HepG2 (cell line): ENCODE results near the gene TMEM141. TPM values are rescaled to one million over a fixed set of nuclear protein-coding genes. Genes with fewer than 3 reads are reported as not detected.
A peak's percentile ranks its signal among the peaks of the same experiment; 100 is the strongest.

Experiments
- ARNTL ChIP-seq: sonication (generic); formaldehyde crosslinking; IDR thresholded peaks from 2 replicates; pipeline ENCODE4 v1.4.0; 2020; ENCODE audit warnings: mild to moderate bottlenecking, missing genetic modification reagents
- CENPT ChIP-seq: sonication (generic); formaldehyde crosslinking; IDR thresholded peaks from 2 replicates; pipeline ENCODE4 v1.8.0; 2022; ENCODE audit warnings: low read depth, mild to moderate bottlenecking, moderate library complexity, missing genetic modification reagents
- DNMT3B ChIP-seq: conservative IDR thresholded peaks from 2 replicates; pipeline ENCODE4 v1.6.1; 2016; ENCODE audit warnings: missing biosample characterization, control low read depth
- HNF4A ChIP-seq: sonication (generic); formaldehyde crosslinking; IDR thresholded peaks from 2 replicates; pipeline ENCODE4 v1.4.0; 2020; ENCODE audit warnings: missing genetic modification reagents
- KLF13 ChIP-seq: sonication (generic); formaldehyde crosslinking; IDR thresholded peaks from 2 replicates; pipeline ENCODE4 v1.4.0; 2020; ENCODE audit warnings: mild to moderate bottlenecking, missing genetic modification reagents
- KLF6 ChIP-seq: IDR thresholded peaks from 2 replicates; pipeline ENCODE4 v1.8.0; 2016; ENCODE audit warnings: missing biosample characterization, missing genetic modification reagents
- MAFK ChIP-seq, 2 experiments: IDR thresholded peaks in 1 of 2; conservative IDR thresholded peaks in 1 of 2; 2 replicates each; pipeline ENCODE4 v1.6.1; 2011; ENCODE audit warnings: improper control_type of control experiment in 2 of 2, low read length in 2 of 2
- SMARCE1 ChIP-seq: fragments of 450-650 bp; IDR thresholded peaks from 2 replicates; pipeline ENCODE4 v1.6.1; 2017; ENCODE audit warnings: borderline replicate concordance
- SOX5 ChIP-seq: IDR thresholded peaks from 2 replicates; pipeline ENCODE4 v1.6.1; 2016; ENCODE audit warnings: borderline replicate concordance
- SP5 ChIP-seq: IDR thresholded peaks from 2 replicates; pipeline ENCODE4 v1.6.1; 2016; ENCODE audit warnings: low read depth, borderline replicate concordance
- ZMYM3 ChIP-seq: sonication (generic); formaldehyde crosslinking; IDR thresholded peaks from 2 replicates; pipeline ENCODE4 v1.5.1; 2020; ENCODE audit warnings: mild to moderate bottlenecking, missing genetic modification reagents
- ZMYM4 ChIP-seq: sonication (generic); formaldehyde crosslinking; IDR thresholded peaks from 2 replicates; pipeline ENCODE4 v1.8.1; 2023; ENCODE audit warnings: mild to moderate bottlenecking, missing genetic modification reagents
- ZNF335 ChIP-seq: sonication (generic); formaldehyde crosslinking; IDR thresholded peaks from 2 replicates; pipeline ENCODE4 v1.4.0; 2020; ENCODE audit warnings: missing genetic modification reagents
- ZNF570 ChIP-seq: sonication (generic); formaldehyde crosslinking; IDR thresholded peaks from 2 replicates; pipeline ENCODE4 v1.4.0; 2020; ENCODE audit warnings: mild to moderate bottlenecking, missing genetic modification reagents, borderline replicate concordance
- ZNF660 ChIP-seq: sonication (generic); formaldehyde crosslinking; IDR thresholded peaks from 2 replicates; pipeline ENCODE4 v1.5.1; 2020; ENCODE audit warnings: mild to moderate bottlenecking, low read depth, missing genetic modification reagents, borderline replicate concordance
- ZNF782 ChIP-seq: sonication (generic); formaldehyde crosslinking; IDR thresholded peaks from 2 replicates; pipeline ENCODE4 v1.4.0; 2020; ENCODE audit warnings: missing genetic modification reagents, mild to moderate bottlenecking, borderline replicate concordance
- ZSCAN20 ChIP-seq: sonication (generic); formaldehyde crosslinking; IDR thresholded peaks from 2 replicates; pipeline ENCODE4 v1.4.0; 2020; ENCODE audit warnings: missing genetic modification reagents, mild to moderate bottlenecking, borderline replicate concordance
- polyA plus RNA-seq, 8 experiments: library from polyadenylated mRNA; depleted of rRNA in 3 of 8; stranded (reverse) in 7 of 8; unstranded in 1 of 8; fragments of >200 nt; fragmentation: Illumina TruSeq in 4 of 8; extraction: Trizol in 4 of 8; gene quantifications; 2 replicates each; pipeline versions ENCODE4 v1.2.1 to v1.2.3, GENCODE V29; 2011 to 2016; ENCODE audit warnings: low read depth in 4 of 8, missing spikeins in 1 of 8, mixed read lengths in 1 of 8; ENCODE audit not compliant: insufficient read depth in 1 of 8
- total RNA-seq, 5 experiments: library from RNA; depleted of rRNA; stranded (reverse); fragments of >200 nt; fragmentation: Illumina TruSeq; extraction: Trizol; gene quantifications; 2 replicates each; pipeline ENCODE4 v1.2.3, GENCODE V29; 2016; ENCODE audit warnings: low read depth in 1 of 5
- TF ChIP-seq, protein P1 (sequence below): IDR thresholded peaks from 2 replicates; pipeline ENCODE4 v1.6.1; 2016
- TF ChIP-seq, protein P2 (sequence below): sonication (generic); formaldehyde crosslinking; IDR thresholded peaks from 2 replicates; pipeline ENCODE4 v1.5.0; 2020; ENCODE audit warnings: mild to moderate bottlenecking, missing genetic modification reagents
- TF ChIP-seq, protein P3 (sequence below): sonication (generic); formaldehyde crosslinking; IDR thresholded peaks from 2 replicates; pipeline ENCODE4 v1.5.1; 2020; ENCODE audit warnings: mild to moderate bottlenecking, missing genetic modification reagents
- TF ChIP-seq, protein P4 (sequence below): sonication (generic); formaldehyde crosslinking; IDR thresholded peaks from 2 replicates; pipeline ENCODE4 v1.4.0; 2020; ENCODE audit warnings: missing genetic modification reagents
- TF ChIP-seq, protein P5 (sequence below): sonication (generic); formaldehyde crosslinking; IDR thresholded peaks from 2 replicates; pipeline ENCODE4 v1.5.1; 2020; ENCODE audit warnings: mild to moderate bottlenecking, missing genetic modification reagents, moderate library complexity

TMEM141 gene
- total and polyA plus RNA-seq, 2 of the 13 experiments (the other 11 are each of a cell fraction or from before 2014, with no cell fraction given), result 81.0 to 202 TPM

DNA sequence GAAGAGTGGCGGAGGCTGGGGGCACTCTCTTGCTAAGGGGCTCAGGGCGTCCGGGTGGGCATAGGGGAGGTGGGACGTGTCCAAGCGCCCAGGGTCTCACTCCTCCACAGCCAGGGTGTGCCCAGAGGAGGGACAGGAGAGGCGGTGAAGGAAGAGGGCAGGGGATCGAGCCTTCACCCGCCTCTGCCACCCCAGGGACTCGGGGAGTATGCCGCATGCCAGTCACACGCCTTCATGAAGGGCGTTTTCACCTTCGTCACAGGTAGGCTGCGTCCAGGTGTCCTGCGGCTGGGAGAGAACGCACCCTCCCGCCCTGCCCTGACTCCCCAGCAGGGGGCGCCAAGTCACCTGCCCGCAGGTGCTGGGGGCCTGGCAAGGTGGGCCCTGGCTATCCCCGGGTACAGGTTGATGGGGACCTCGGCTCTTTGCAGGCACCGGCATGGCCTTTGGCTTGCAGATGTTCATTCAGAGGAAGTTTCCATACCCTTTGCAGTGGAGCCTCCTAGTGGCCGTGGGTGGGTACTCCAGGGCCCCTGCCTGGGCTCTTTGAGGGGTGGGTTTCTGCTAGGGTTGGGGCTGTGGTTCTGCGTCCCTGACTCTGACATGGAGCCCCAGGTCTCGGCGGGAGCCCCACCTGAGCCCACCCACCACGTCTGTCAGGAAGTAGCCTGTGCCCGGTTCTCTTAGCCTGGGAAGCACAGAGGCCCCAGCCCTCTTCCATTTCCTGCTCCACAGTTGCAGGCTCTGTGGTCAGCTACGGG, 552 bp downstream of the TMEM141 start (continued):
- TF ChIP-seq DNMT3B (no peak), ZNF660 (CRISPR knock-in tag) (no peak), ZMYM3 (no peak), KLF6 (CRISPR knock-in tag) (no peak), SOX5 (no peak), CENPT (CRISPR knock-in tag) (no peak), ZNF570 (CRISPR knock-in tag) (no peak), ZMYM4 (CRISPR knock-in tag) (peak; percentile 22; the same call in 1 of the 2 replicates), SP5 (no peak), ZNF782 (no peak), ARNTL (CRISPR knock-in tag) (no peak), ZSCAN20 (CRISPR knock-in tag) (no peak), ZNF335 (peak; percentile 25; the same call in 1 of the 2 replicates), KLF13 (CRISPR knock-in tag) (no peak), MAFK (conservative IDR thresholded peaks at IDR 0.05 in 1 of 2, IDR thresholded peaks at IDR 0.05 in 1 of 2; ENCODE audit: low read length in 2 of 2) (no peak), HNF4A (no peak), SMARCE1 (no peak)
- TF ChIP-seq, protein P1, sequence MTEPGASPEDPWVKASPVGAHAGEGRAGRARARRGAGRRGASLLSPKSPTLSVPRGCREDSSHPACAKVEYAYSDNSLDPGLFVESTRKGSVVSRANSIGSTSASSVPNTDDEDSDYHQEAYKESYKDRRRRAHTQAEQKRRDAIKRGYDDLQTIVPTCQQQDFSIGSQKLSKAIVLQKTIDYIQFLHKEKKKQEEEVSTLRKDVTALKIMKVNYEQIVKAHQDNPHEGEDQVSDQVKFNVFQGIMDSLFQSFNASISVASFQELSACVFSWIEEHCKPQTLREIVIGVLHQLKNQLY, result no peak
- TF ChIP-seq, protein P2, sequence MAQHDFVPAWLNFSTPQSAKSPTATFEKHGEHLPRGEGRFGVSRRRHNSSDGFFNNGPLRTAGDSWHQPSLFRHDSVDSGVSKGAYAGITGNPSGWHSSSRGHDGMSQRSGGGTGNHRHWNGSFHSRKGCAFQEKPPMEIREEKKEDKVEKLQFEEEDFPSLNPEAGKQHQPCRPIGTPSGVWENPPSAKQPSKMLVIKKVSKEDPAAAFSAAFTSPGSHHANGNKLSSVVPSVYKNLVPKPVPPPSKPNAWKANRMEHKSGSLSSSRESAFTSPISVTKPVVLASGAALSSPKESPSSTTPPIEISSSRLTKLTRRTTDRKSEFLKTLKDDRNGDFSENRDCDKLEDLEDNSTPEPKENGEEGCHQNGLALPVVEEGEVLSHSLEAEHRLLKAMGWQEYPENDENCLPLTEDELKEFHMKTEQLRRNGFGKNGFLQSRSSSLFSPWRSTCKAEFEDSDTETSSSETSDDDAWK (CRISPR knock-in tag), result no peak
- TF ChIP-seq, protein P3, sequence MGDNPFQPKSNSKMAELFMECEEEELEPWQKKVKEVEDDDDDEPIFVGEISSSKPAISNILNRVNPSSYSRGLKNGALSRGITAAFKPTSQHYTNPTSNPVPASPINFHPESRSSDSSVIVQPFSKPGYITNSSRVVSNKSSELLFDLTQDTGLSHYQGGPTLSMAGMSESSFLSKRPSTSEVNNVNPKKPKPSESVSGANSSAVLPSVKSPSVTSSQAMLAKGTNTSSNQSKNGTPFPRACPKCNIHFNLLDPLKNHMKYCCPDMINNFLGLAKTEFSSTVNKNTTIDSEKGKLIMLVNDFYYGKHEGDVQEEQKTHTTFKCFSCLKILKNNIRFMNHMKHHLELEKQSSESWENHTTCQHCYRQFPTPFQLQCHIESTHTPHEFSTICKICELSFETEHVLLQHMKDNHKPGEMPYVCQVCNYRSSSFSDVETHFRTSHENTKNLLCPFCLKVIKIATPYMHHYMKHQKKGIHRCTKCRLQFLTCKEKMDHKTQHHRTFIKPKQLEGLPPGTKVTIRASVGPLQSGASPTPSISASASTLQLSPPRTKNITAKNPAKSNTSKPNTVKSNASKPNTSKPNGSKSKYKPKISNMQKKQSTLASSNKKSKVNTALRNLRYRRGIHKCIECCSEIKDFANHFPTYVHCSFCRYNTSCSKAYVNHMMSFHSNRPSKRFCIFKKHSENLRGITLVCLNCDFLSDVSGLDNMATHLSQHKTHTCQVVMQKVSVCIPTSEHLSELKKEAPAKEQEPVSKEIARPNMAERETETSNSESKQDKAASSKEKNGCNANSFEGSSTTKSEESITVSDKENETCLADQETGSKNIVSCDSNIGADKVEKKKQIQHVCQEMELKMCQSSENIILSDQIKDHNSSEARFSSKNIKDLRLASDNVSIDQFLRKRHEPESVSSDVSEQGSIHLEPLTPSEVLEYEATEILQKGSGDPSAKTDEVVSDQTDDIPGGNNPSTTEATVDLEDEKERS (CRISPR knock-in tag), result peak; percentile 81; the same call in 1 of the 2 replicates
- TF ChIP-seq, protein P4, sequence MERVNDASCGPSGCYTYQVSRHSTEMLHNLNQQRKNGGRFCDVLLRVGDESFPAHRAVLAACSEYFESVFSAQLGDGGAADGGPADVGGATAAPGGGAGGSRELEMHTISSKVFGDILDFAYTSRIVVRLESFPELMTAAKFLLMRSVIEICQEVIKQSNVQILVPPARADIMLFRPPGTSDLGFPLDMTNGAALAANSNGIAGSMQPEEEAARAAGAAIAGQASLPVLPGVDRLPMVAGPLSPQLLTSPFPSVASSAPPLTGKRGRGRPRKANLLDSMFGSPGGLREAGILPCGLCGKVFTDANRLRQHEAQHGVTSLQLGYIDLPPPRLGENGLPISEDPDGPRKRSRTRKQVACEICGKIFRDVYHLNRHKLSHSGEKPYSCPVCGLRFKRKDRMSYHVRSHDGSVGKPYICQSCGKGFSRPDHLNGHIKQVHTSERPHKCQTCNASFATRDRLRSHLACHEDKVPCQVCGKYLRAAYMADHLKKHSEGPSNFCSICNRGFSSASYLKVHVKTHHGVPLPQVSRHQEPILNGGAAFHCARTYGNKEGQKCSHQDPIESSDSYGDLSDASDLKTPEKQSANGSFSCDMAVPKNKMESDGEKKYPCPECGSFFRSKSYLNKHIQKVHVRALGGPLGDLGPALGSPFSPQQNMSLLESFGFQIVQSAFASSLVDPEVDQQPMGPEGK (CRISPR knock-in tag), result peak; percentile 49
- TF ChIP-seq, protein P5, sequence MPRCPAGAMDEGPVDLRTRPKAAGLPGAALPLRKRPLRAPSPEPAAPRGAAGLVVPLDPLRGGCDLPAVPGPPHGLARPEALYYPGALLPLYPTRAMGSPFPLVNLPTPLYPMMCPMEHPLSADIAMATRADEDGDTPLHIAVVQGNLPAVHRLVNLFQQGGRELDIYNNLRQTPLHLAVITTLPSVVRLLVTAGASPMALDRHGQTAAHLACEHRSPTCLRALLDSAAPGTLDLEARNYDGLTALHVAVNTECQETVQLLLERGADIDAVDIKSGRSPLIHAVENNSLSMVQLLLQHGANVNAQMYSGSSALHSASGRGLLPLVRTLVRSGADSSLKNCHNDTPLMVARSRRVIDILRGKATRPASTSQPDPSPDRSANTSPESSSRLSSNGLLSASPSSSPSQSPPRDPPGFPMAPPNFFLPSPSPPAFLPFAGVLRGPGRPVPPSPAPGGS (CRISPR knock-in tag), result peak; percentile 25; the same call in 1 of the 2 replicates
